Motor neuron (in vitro differentiated cells): Measurements from ENCODE around the gene KIF20B. TPM values are rescaled to one million over a fixed set of nuclear protein-coding genes. Genes with fewer than 3 reads are reported as not detected.

ENCODE experiments used
- ATAC-seq, 8 experiments: fragments of 200-7000 bp; cut with Tn5 transposase; replicated peaks in 6 of 8; 2 replicates each; pipeline ENCODE4 v1.8.0; 2021; ENCODE audit warnings: mild to moderate bottlenecking in 8 of 8, moderate library complexity in 8 of 8
- H3K27ac ChIP-seq, 2 donors: fragments of 250-450 bp; sonication (Bioruptor Pico); 2 replicates each; pipeline ENCODE4 v1.9.0; 2021; ENCODE audit warnings: antibody characterized with exemption in 2 of 2, mild to moderate bottlenecking in 2 of 2, moderate library complexity in 1 of 2
- H3K4me1 ChIP-seq, 2 donors: fragments of 250-450 bp; sonication (Bioruptor Pico); replicated peaks in 1 of 2; 2 replicates each; pipeline ENCODE4 v1.6.1; 2021; ENCODE audit warnings: antibody characterized with exemption in 2 of 2, mild to moderate bottlenecking in 2 of 2, moderate library complexity in 1 of 2
- H3K4me3 ChIP-seq, 5 donors: fragments of 250-450 bp; sonication (Bioruptor Pico); 2 replicates each; pipeline ENCODE4 v1.9.0; 2021; ENCODE audit warnings: antibody characterized with exemption in 5 of 5, mild to moderate bottlenecking in 5 of 5, moderate library complexity in 4 of 5
- WGBS, 10 experiments: fragments of 450-650 bp; shearing (Covaris generic); methylation state at CpG; one replicate each; pipeline ENCODE4 v1.0.0; 2022; 5-methylcytosine and 5-hydroxymethylcytosine counted together
- in situ Hi-C, 9 experiments: fragments of 400-800 bp; cut with MboI; loops; one replicate each; pipeline ENCODE4 v1.15.0; 2021; ENCODE audit warnings: low sequenced_read_pairs in 9 of 9, low pct_unique_long_range_greater_than_20kb in 2 of 9; ENCODE audit not compliant: unreplicated experiment in 9 of 9
- total RNA-seq, 8 experiments: library from RNA; unstranded; fragments of 300-600 nt; gene quantifications; 2 replicates each; pipeline versions ENCODE4 v1.2.3 to v1.2.4, GENCODE V29; 2022

Gene KIF20B
- total RNA-seq, 8 experiments from 2014 or later, result 1.1 to 18.5 (median 3.6) TPM

- Histone ChIP-seq H3K4me1 (peaks cover 7 to 15% of the 10 kb centered on the region in 2 donors), H3K4me3 (peak overlapping the region; percentile 55 to 93 (median 62)), H3K27ac (peak overlapping the region; percentile 69 to 83)
- in situ Hi-C loops, result no loop called here
- ATAC-seq, result peak in 3 of 8 experiments; percentile 61 to 66 (median 65)
- 0% methylated on average over 2 to 3 of the region's 8 CpGs; no CpG with 5 or more reads in 5 of the 10 experiments for WGBS, 10 experiments
Measured at GRCh38 chr10:89700923-89701241, 508 bp upstream of the KIF20B start.

GRCh38 chr10:89702121-89702480 lies 711 bp downstream of the KIF20B start:
- no peak for ATAC-seq
- Histone ChIP-seq H3K27ac (no peak overlapping the region), H3K4me3 (peak overlapping the region; percentile 55 to 93 (median 62)), H3K4me1 (peaks cover 7 to 15% of the 10 kb centered on the region in 2 donors)
- in situ Hi-C loops, result no loop called here
- 0 to 63% (median 4%) methylated on average over 1 to 6 of the region's 7 CpGs for WGBS, 10 experiments

- no peak overlapping the region for H3K27ac ChIP-seq
- ATAC-seq, result no peak
- H3K4me3 ChIP-seq, result no peak overlapping the region
- 73 to 100% (median 87%) methylated on average over 1 to 3 of the region's 3 CpGs; no CpG with 5 or more reads in 2 of the 10 experiments for WGBS, 10 experiments
- H3K4me1 ChIP-seq, result peaks cover 0 to 5% of the 10 kb centered on the region in 2 donors
- in situ Hi-C loops, result no loop called here
Measured at GRCh38 chr10:89705466-89705865, 4.1 kb downstream of the KIF20B start.

GRCh38 chr10:89706011-89706410 lies 4.6 kb downstream of the KIF20B start:
- ATAC-seq, result no peak
- H3K4me3 ChIP-seq, result no peak overlapping the region
- H3K27ac ChIP-seq, result no peak overlapping the region
- in situ Hi-C loops, result no loop called here
- H3K4me1 ChIP-seq, result peaks cover 0 to 3% of the 10 kb centered on the region in 2 donors

GRCh38 chr10:89707372-89707771 lies 6.0 kb downstream of the KIF20B start:
- H3K4me1 ChIP-seq, result no peaks in the 10 kb centered on the region
- no peak for ATAC-seq
- in situ Hi-C loops, result no loop called here
- H3K27ac ChIP-seq, result no peak overlapping the region
- H3K4me3 ChIP-seq, result no peak overlapping the region
- WGBS, 10 experiments, result 60 to 100% (median 98%) methylated on average over 1 of the region's 1 CpG; no CpG with 5 or more reads in 3 of the 10 experiments

GRCh38 chr10:89710753-89711152 lies 9.4 kb downstream of the KIF20B start:
- no peak overlapping the region for H3K27ac ChIP-seq
- no peak overlapping the region for H3K4me3 ChIP-seq
- no peak for ATAC-seq
- H3K4me1 ChIP-seq, result no peaks in the 10 kb centered on the region
- in situ Hi-C loops, result no loop called here
- 85 to 100% (median 92%) methylated on average over 1 to 3 of the region's 3 CpGs; no CpG with 5 or more reads in 1 of the 10 experiments for WGBS, 10 experiments

GRCh38 chr10:89734616-89735015 lies 33.2 kb downstream of the KIF20B start:
- in situ Hi-C loops, result loop anchor here in 1 of 9 experiments (25.0 kb wide), 1 partner anchor 297 kb away; no protein-coding TSS in a partner anchor

GRCh38 chr10:89738551-89739209 lies 37.3 kb downstream of the KIF20B start:
- no peak overlapping the region for H3K4me3 ChIP-seq
- 48 to 100% (median 77%) methylated on average over 1 to 2 of the region's 2 CpGs; no CpG with 5 or more reads in 2 of the 10 experiments for WGBS, 10 experiments
- H3K4me1 ChIP-seq, result no peaks in the 10 kb centered on the region
- H3K27ac ChIP-seq, result no peak overlapping the region
- no peak for ATAC-seq
- in situ Hi-C loops, result loop anchor here in 1 of 9 experiments (25.0 kb wide), 1 partner anchor 301 kb away; no protein-coding TSS in a partner anchor

More at GRCh38 chr10:89734616-89735015, 33.2 kb downstream of the KIF20B start:
- H3K4me1 ChIP-seq, result no peaks in the 10 kb centered on the region
- ATAC-seq, result no peak
- no peak overlapping the region for H3K27ac ChIP-seq
- H3K4me3 ChIP-seq, result no peak overlapping the region
- WGBS, 10 experiments, result 50 to 100% (median 88%) methylated on average over 1 to 3 of the region's 3 CpGs; no CpG with 5 or more reads in 1 of the 10 experiments

- ATAC-seq, result no peak
- in situ Hi-C loops, result loop anchor here in 1 of 9 experiments (25.0 kb wide), 1 partner anchor 304 kb away; no protein-coding TSS in a partner anchor
- WGBS, 10 experiments, result 60 to 100% (median 88%) methylated on average over 1 to 4 of the region's 4 CpGs; no CpG with 5 or more reads in 3 of the 10 experiments
Measured at GRCh38 chr10:89741126-89741762, 39.9 kb downstream of the KIF20B start.

GRCh38 chr10:89744026-89744425 lies 42.6 kb downstream of the KIF20B start:
- in situ Hi-C loops, result loop anchor here in 1 of 9 experiments (25.0 kb wide), 1 partner anchor 307 kb away; no protein-coding TSS in a partner anchor
- Histone ChIP-seq H3K4me3 (no peak overlapping the region), H3K4me1 (no peaks in the 10 kb centered on the region), H3K27ac (no peak overlapping the region)
- no peak for ATAC-seq
- 0 to 100% (median 100%) methylated on average over 1 of the region's 1 CpG; no CpG with 5 or more reads in 2 of the 10 experiments for WGBS, 10 experiments

More at GRCh38 chr10:89741126-89741762, 39.9 kb downstream of the KIF20B start:
- Histone ChIP-seq H3K27ac (no peak overlapping the region), H3K4me3 (no peak overlapping the region), H3K4me1 (no peaks in the 10 kb centered on the region)

- WGBS, 10 experiments, result 74 to 100% (median 96%) methylated on average over 2 to 5 of the region's 7 CpGs; no CpG with 5 or more reads in 4 of the 10 experiments
- H3K27ac ChIP-seq, result no peak overlapping the region
- H3K4me1 ChIP-seq, result no peaks in the 10 kb centered on the region
- no peak for ATAC-seq
- no peak overlapping the region for H3K4me3 ChIP-seq
- in situ Hi-C loops, result loop anchor here in 1 of 9 experiments (25.0 kb wide), 1 partner anchor 309 kb away; no protein-coding TSS in a partner anchor
Measured at GRCh38 chr10:89745903-89746302, 44.5 kb downstream of the KIF20B start.

GRCh38 chr10:89750441-89750840 lies 49.1 kb downstream of the KIF20B start:
- Histone ChIP-seq H3K4me1 (no peaks in the 10 kb centered on the region), H3K4me3 (no peak overlapping the region), H3K27ac (no peak overlapping the region)
- WGBS, 10 experiments, result 33 to 100% (median 82%) methylated on average over 1 of the region's 1 CpG; no CpG with 5 or more reads in 1 of the 10 experiments
- in situ Hi-C loops, result no loop called here
- no peak for ATAC-seq

GRCh38 chr10:89755374-89755773 lies 54.0 kb downstream of the KIF20B start:
- H3K27ac ChIP-seq, result no peak overlapping the region
- in situ Hi-C loops, result no loop called here
- no peaks in the 10 kb centered on the region for H3K4me1 ChIP-seq
- no peak for ATAC-seq
- 83 to 92% (median 90%) methylated on average over 1 to 2 of the region's 2 CpGs; no CpG with 5 or more reads in 7 of the 10 experiments for WGBS, 10 experiments
- no peak overlapping the region for H3K4me3 ChIP-seq
